K562 (cell line): Measurements from ENCODE around the gene PIK3CG. TPM values are rescaled to one million over a fixed set of nuclear protein-coding genes. Genes with fewer than 3 reads are reported as not detected.

Experiments
- ATAC-seq: fragments of 200-7000 bp; cut with Tn5 transposase; 3 replicates; pipeline ENCODE4 v1.9.1; 2020; ENCODE audit warnings: moderate library complexity
- BruUV-seq: library from RNA; stranded (reverse); fragments of 400-500 nt; replicated peaks from 2 replicates; lab custom pipeline; 2021; lab: Mats Ljungman, UMichigan
- CTCF ChIA-PET: fragments of 300-600 bp; formaldehyde crosslinking; extraction: SDS; loops from one replicate; lab custom pipeline; 2021; ENCODE audit warnings: low intra/inter-chr PET ratio; lab: Yijun Ruan, JAX
- POLR2A ChIA-PET: fragments of 300-600, 350-650 bp; sonication (Branson Sonifier 250); formaldehyde crosslinking; extraction: SDS; loops from one replicate; lab custom pipeline; 2021; ENCODE audit warnings: antibody characterized with exemption, inconsistent platforms; lab: Yijun Ruan, JAX
- DNase-seq, 4 experiments: peaks; one replicate each; pipeline versions ENCODE4 v3.0.0 to v3.0.0-alpha.2; 2011 to 2018; ENCODE audit warnings: low spot score in 3 of 4, mixed read lengths in 3 of 4; ENCODE audit errors: extremely low read depth in 1 of 4
- FAIRE-seq: peaks from 2 replicates; lab custom pipeline; 2011; peaks lifted over from hg19 to GRCh38; lab: Jason Lieb, UNC
- H2AFZ ChIP-seq: 2 replicates; pipeline ENCODE4 v1.6.0; 2011; ENCODE audit warnings: low read depth, low read length, control low read depth, inconsistent platforms
- H3K27ac ChIP-seq: fragments of 200-600 bp; 3 replicates; pipeline ENCODE4 v1.8.0; 2011; ENCODE audit warnings: low read depth, mild to moderate bottlenecking, control low read depth, inconsistent platforms, low read length, moderate library complexity, mixed read lengths; ENCODE audit errors: extremely low read depth
- H3K27me3 ChIP-seq, 2 experiments: fragments of 300-600 bp in 1 of 2; 2 replicates in 1 of 2; 3 replicates in 1 of 2; pipeline versions ENCODE4 v1.6.0 to v1.8.0; 2011; ENCODE audit warnings: inconsistent platforms in 2 of 2, low read length in 2 of 2, mild to moderate bottlenecking in 1 of 2, mixed read lengths in 1 of 2, moderate library complexity in 1 of 2; ENCODE audit not compliant: control insufficient read depth in 2 of 2, insufficient read depth in 2 of 2
- H3K36me3 ChIP-seq: fragments of 300-600 bp; 3 replicates; pipeline ENCODE4 v1.8.0; 2011; ENCODE audit warnings: mild to moderate bottlenecking, low read length, inconsistent platforms; ENCODE audit not compliant: control insufficient read depth, insufficient read depth
- H3K4me1 ChIP-seq, 2 experiments: fragments of 200-600 bp in 1 of 2; replicated peaks in 1 of 2; 2 replicates in 1 of 2; 3 replicates in 1 of 2; pipeline versions ENCODE4 v1.5.1 to v1.8.0; 2011; ENCODE audit warnings: inconsistent platforms in 2 of 2, low read length in 2 of 2, mild to moderate bottlenecking in 1 of 2, mixed read lengths in 1 of 2, moderate library complexity in 1 of 2; ENCODE audit not compliant: control insufficient read depth in 2 of 2, insufficient read depth in 2 of 2
- H3K4me2 ChIP-seq: 2 replicates; pipeline ENCODE4 v1.6.1; 2011; ENCODE audit warnings: low read length, control low read depth, inconsistent platforms, mixed read lengths; ENCODE audit not compliant: insufficient read depth
- H3K4me3 ChIP-seq: fragments of 200-600 bp; sonication (generic), shearing (Covaris generic); 2 replicates; pipeline ENCODE4 v1.5.1; 2016; ENCODE audit warnings: control low read depth, inconsistent platforms
- H3K79me2 ChIP-seq: fragments of 200-600 bp; 3 replicates; pipeline ENCODE4 v1.8.0; 2011; ENCODE audit warnings: low read length, inconsistent platforms; ENCODE audit not compliant: control insufficient read depth, insufficient read depth
- H3K9ac ChIP-seq, 2 experiments: 2 replicates each; pipeline versions ENCODE4 v1.6.0 to v1.6.1; 2011; ENCODE audit warnings: low read depth in 2 of 2, low read length in 2 of 2, control low read depth in 1 of 2, inconsistent platforms in 1 of 2, mild to moderate bottlenecking in 1 of 2, mixed read lengths in 1 of 2; ENCODE audit not compliant: insufficient read depth in 1 of 2
- H3K9me1 ChIP-seq: one replicate; pipeline ENCODE4 v1.6.0; 2011; ENCODE audit warnings: inconsistent platforms, mild to moderate bottlenecking, low read length, moderate library complexity; ENCODE audit not compliant: control insufficient read depth, insufficient read depth
- H3K9me3 ChIP-seq: replicated peaks from 2 replicates; pipeline ENCODE4 v1.5.1; 2011; ENCODE audit warnings: low read depth, low read length, inconsistent platforms; ENCODE audit not compliant: control insufficient read depth, insufficient read depth
- H4K20me1 ChIP-seq: replicated peaks from 2 replicates; pipeline ENCODE4 v1.6.1; 2011; ENCODE audit warnings: low read length, inconsistent platforms, mixed read lengths; ENCODE audit not compliant: control insufficient read depth, insufficient read depth
- ATF3 ChIP-seq, 2 experiments: fragments of 450-650 bp in 1 of 2; sonication (generic) in 1 of 2; formaldehyde crosslinking in 1 of 2; IDR thresholded peaks in 1 of 2; conservative IDR thresholded peaks in 1 of 2; 2 replicates each; pipeline versions ENCODE4 v1.6.1 to v1.8.1; 2016 to 2023; ENCODE audit warnings: mild to moderate bottlenecking in 2 of 2, moderate library complexity in 2 of 2, inconsistent platforms in 1 of 2, missing genetic modification reagents in 1 of 2
- CEBPZ ChIP-seq: fragments of 150-350 bp; IDR thresholded peaks from 2 replicates; pipeline ENCODE4 v1.6.1; 2014; ENCODE audit warnings: low read depth, mild to moderate bottlenecking, low read length, borderline replicate concordance
- NFYB ChIP-seq: IDR thresholded peaks from 2 replicates; pipeline ENCODE4 v1.6.1; 2011; ENCODE audit warnings: mild to moderate bottlenecking, moderate library complexity; ENCODE audit not compliant: insufficient read length; ENCODE audit errors: extremely low read depth
- in situ Hi-C: fragments of 300-500 bp; cut with MboI; formaldehyde crosslinking; loops from 4 replicates; pipeline ENCODE4 v1.15.0; 2018; ENCODE audit warnings: inconsistent platforms, mixed read lengths
- intact Hi-C: fragments of 100-400 bp; cut with micrococcal nuclease; formaldehyde crosslinking; loops from 2 replicates; pipeline ENCODE4 v1.14.2; 2022
- polyA plus RNA-seq, 8 experiments: library from polyadenylated mRNA; depleted of rRNA in 4 of 8; stranded (reverse) in 5 of 8; unstranded in 3 of 8; fragments of >200 nt; fragmentation: Nextera tagmentation in 2 of 8; fragmentation: Illumina TruSeq in 1 of 8; extraction: Ambion mirVana in 2 of 8; extraction: Trizol in 1 of 8; gene quantifications; 2 replicates each; pipeline versions ENCODE4 v1.2.1 to v1.2.3, GENCODE V29; 2011 to 2014; ENCODE audit warnings: inconsistent platforms in 1 of 8, missing spikeins in 1 of 8
- total RNA-seq, 7 experiments: library from RNA; depleted of rRNA in 6 of 7; stranded (reverse); fragments of >200 nt in 6 of 7; fragmentation: Illumina TruSeq in 2 of 7; extraction: Trizol in 2 of 7; gene quantifications; 2 replicates each; pipeline versions ENCODE4 v1.2.1 to v1.2.3, GENCODE V29; 2011 to 2021; ENCODE audit warnings: low replicate concordance in 1 of 7

PIK3CG gene
- total and polyA plus RNA-seq, 9 of the 15 experiments (the other 6 are each of a cell fraction or from before 2014, with no cell fraction given) = 5.3 to 42.5 (median 29.0) TPM

DNA sequence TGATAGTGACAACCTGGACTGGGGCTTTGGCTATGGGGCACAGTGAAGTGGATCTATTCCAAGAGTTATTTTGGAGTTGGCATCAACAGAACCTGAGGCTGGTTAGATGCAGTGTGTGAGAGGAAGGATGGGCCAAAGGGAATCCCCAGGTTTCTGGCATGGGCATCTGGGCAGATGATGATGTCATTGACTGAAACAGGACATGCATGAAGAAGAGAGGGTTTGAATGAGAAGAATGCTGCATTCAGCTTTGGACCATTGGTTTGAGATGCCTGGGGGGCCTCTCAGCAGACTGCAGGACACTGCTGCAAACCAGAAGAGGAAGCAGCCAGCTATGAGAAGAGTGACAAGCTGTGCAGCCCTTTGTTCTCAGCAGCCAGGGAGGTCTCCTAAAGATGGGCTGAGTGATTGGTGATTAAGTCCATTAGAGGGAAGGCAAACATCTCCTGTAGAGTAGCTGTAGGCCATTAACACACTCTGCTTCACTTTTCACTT lies 23.1 kb upstream of the PIK3CG start:
- no peak overlapping the region for H2AFZ ChIP-seq
- intact Hi-C loops = no loop called here
- H3K9ac ChIP-seq = no peak overlapping the region
- DNase-seq (no peak), FAIRE-seq (no peak), ATAC-seq (0 out of 3 replicates have a peak, but pooled peaks have one; percentile 35)
- no peaks in the 10 kb centered on the region for H3K9me1 ChIP-seq
- H3K4me1 ChIP-seq = no peaks in the 10 kb centered on the region
- H3K4me2 ChIP-seq = no peak overlapping the region
- H4K20me1 ChIP-seq = no peaks in the 10 kb centered on the region
- CTCF ChIA-PET = no interaction called here
- H3K79me2 ChIP-seq = no peaks in the 10 kb centered on the region
- H3K27me3 ChIP-seq = no peaks in the 10 kb centered on the region; a peak in 1 of 5 replicates
- no peaks in the 10 kb centered on the region for H3K36me3 ChIP-seq
- no peaks in the 10 kb centered on the region for H3K9me3 ChIP-seq
- H3K4me3 ChIP-seq = no peak overlapping the region
- in situ Hi-C loops = no loop called here
- no TSS peak for BruUV-seq
- POLR2A ChIA-PET = interaction anchor here (1.0 kb wide), 1 partner anchor 17 kb away, joined by 4 read pairs; no protein-coding TSS in a partner anchor
- no peak overlapping the region for H3K27ac ChIP-seq
- TF ChIP-seq NFYB (no peak), CEBPZ (no peak), ATF3 (IDR thresholded peaks at IDR 0.05) (peak; percentile 64), ATF3 (CRISPR knock-in tag; conservative IDR thresholded peaks at IDR 0.05) (no peak)
